GM12864 (cell line): Measurements from ENCODE around the gene KRT6C.

Source experiments
- DNase-seq: peaks from one replicate; pipeline ENCODE4 v3.0.0-alpha.2; 2011; ENCODE audit warnings: low read depth
- H3K4me3 ChIP-seq: 2 replicates; pipeline ENCODE4 v1.5.1; 2011; ENCODE audit warnings: mild to moderate bottlenecking, low read depth, low read length, control low read depth
- TF ChIP-seq, protein P1 (sequence below): IDR thresholded peaks from 2 replicates; pipeline ENCODE4 v1.5.1; 2011; ENCODE audit warnings: low read depth, mild to moderate bottlenecking, moderate library complexity, low read length, control low read depth, inconsistent platforms; ENCODE audit errors: missing control alignments

Gene KRT6C

DNA sequence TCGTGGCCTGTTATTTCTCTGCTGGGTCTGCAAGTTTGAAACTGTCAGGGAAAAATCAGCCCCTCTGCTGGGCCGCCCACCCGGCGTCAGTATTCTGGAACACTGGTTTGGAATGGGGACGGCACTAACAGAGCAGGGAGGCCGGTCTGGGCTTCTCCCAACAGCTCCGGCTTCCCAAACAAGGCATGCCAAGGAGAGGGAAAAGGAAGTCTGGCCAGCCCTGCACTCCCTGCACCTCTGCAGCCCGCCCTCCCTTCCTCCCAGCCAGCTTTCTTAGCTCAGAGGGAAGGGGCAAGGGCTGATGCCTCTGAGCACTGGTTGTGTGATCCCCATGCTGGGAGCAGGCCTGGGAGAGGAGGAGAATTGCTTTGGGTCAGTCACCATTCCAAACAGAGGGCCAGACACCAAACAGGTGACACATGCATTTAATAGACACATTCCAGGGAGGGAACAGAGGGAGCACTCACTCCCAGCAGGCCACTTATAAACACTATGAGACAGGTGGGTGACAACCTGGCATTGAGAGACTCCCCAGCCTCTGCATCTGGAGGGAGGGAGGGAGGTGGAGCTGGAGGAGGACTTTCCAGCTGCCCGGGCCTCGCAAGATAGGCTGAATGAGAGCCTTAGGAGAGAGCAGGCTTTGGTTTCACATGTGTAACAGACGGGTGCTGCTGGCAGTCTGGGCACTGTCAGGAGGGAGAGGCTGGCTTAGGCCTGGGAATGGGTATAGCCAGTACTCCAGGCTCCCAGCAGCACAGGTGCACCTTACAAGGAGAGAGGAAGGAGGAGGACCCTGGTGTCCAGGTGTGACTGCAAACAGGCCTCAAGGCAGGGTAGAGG is 49.7 kb downstream of the KRT6C start:
- H3K4me3 ChIP-seq = no peak overlapping the region
- DNase-seq = no peak

DNA sequence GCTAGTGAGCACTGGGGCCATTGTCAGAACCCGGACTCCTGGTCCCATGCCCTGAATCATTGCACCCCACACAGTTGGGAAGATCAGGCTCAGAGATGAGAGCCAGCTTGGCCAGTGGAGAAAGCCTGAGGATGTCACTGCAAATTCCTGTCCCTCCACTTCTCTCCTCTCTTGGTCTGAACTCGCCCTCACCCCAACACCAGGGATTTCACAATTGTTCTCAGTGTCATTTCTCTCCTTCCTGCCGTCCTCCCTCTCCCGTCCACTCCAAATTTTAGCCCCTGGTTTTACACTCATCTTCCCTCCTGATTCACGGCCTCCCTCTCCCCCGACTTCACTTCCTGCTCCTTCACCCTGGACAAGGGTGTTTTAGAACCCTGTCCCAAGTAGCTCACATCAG is 50.6 kb downstream of the KRT6C start:
- no peak for DNase-seq
- TF ChIP-seq, protein P1, sequence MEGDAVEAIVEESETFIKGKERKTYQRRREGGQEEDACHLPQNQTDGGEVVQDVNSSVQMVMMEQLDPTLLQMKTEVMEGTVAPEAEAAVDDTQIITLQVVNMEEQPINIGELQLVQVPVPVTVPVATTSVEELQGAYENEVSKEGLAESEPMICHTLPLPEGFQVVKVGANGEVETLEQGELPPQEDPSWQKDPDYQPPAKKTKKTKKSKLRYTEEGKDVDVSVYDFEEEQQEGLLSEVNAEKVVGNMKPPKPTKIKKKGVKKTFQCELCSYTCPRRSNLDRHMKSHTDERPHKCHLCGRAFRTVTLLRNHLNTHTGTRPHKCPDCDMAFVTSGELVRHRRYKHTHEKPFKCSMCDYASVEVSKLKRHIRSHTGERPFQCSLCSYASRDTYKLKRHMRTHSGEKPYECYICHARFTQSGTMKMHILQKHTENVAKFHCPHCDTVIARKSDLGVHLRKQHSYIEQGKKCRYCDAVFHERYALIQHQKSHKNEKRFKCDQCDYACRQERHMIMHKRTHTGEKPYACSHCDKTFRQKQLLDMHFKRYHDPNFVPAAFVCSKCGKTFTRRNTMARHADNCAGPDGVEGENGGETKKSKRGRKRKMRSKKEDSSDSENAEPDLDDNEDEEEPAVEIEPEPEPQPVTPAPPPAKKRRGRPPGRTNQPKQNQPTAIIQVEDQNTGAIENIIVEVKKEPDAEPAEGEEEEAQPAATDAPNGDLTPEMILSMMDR = no peak
- H3K4me3 ChIP-seq = no peak overlapping the region

More for the DNA sequence above, 49.7 kb downstream of the KRT6C start:
- TF ChIP-seq, protein P1 = no peak

DNA sequence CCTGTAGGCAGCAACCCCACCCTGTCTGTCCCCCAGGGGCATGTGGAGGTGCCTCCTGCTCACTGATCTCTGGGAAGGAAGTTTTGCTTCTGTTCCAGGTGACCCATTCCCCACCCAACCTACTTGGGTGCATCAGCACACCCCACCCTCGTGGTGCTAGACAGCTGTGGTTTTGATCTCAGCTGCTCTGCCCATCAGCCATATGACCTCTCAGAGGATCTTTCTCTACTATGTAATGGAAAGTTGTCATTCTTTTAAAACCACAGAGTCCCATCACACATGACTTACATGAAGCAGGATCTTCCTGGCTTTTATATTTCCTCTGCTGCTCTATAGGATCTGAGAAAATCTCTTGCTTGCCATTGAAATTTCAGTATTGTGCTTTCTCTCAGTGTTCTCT is 53.9 kb downstream of the KRT6C start:
- DNase-seq = no peak
- TF ChIP-seq, protein P1 = no peak
- H3K4me3 ChIP-seq = no peak overlapping the region

DNA sequence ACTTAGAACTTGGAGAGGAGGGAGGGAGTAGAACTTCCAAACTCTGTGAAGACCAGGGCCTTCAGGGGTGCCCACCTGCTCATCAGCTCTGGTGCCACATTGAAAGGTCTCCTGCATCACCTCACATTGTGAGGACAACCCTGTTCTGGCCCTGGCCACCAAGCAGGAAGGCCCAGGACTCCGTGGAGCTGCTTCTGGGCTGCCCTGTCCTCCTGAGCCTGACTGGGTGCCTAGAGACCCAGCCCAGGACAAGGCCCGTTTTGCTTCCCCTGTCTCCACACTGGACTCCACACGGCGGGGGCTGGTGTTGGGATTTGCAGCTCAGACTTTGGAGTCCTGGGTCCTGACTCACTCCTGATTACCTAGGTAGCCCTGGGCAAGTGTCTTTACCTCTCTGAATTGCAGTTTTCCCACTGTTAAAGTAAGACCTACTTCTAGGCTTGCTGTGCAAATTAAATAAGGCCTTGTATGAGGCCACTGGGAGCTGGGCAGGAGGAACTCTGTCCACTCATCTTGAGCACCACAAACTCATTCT is 55.0 kb downstream of the KRT6C start:
- no peak overlapping the region for H3K4me3 ChIP-seq
- TF ChIP-seq, protein P1 = no peak
- DNase-seq = no peak
